Stomach smooth muscle (tissue), 2 donors: ENCODE results near the gene SMIM45.

Source experiments
- H3K27ac ChIP-seq: one replicate; pipeline ENCODE4 v1.7.0; 2013; ENCODE audit warnings: mild to moderate bottlenecking, low read length, inconsistent platforms
- H3K27me3 ChIP-seq, 2 donors: one replicate each; pipeline ENCODE4 v1.7.0; 2013; ENCODE audit warnings: low read length in 2 of 2; ENCODE audit not compliant: insufficient read depth in 2 of 2, control insufficient read depth in 1 of 2
- H3K36me3 ChIP-seq, 2 donors: one replicate each; pipeline ENCODE4 v1.7.0; 2013; ENCODE audit warnings: low read length in 2 of 2; ENCODE audit not compliant: control insufficient read depth in 2 of 2, insufficient read depth in 2 of 2
- H3K4me1 ChIP-seq: one replicate; pipeline ENCODE4 v1.7.0; 2013; ENCODE audit warnings: low read length; ENCODE audit not compliant: control insufficient read depth, insufficient read depth
- H3K4me3 ChIP-seq, 2 donors: one replicate each; pipeline ENCODE4 v1.7.0; 2013; ENCODE audit warnings: low read length in 2 of 2
- H3K9ac ChIP-seq, 2 donors: one replicate each; pipeline ENCODE4 v1.7.0; 2013; ENCODE audit warnings: low read length in 2 of 2, mild to moderate bottlenecking in 1 of 2
- H3K9me3 ChIP-seq, 2 donors: one replicate each; pipeline ENCODE4 v1.7.0; 2013; ENCODE audit warnings: low read length in 2 of 2; ENCODE audit not compliant: control insufficient read depth in 2 of 2
- donor health status: healthy.
- donor health status: Pancreatic carcinoma.

Gene SMIM45

DNA sequence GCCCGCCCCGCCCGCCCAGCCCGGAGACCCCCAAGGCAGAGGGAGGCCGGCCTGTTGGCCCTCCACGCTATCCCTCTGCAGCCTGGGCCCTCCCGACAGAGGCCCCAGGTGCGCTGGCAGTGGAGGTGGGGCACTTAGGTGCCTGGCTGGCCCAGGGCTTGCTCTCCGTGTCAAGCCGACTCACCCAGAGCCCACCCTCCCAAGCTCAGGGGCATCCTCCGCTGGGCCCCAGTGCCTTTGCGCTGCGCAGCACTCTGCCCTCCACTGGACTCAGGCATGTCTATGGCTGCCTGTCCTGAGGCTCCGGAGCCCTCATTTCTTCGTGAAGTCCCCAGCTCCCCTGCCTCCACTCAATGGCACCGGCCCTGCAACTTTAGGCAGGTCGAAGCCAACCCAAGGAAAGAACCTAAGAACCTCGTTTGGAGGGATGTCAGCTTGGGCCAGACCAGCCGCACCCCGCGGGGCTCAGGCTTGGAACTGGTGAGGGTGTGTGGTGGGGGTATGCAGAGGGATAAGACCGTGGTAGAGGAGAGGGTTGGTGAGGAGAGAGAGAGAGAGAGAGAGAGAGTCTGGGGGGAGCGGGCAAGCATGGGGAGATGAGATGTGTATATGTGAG lies 6.1 kb downstream of the SMIM45 start:
- no peak overlapping the region for H3K4me3 ChIP-seq
- no peak overlapping the region for H3K27ac ChIP-seq

DNA sequence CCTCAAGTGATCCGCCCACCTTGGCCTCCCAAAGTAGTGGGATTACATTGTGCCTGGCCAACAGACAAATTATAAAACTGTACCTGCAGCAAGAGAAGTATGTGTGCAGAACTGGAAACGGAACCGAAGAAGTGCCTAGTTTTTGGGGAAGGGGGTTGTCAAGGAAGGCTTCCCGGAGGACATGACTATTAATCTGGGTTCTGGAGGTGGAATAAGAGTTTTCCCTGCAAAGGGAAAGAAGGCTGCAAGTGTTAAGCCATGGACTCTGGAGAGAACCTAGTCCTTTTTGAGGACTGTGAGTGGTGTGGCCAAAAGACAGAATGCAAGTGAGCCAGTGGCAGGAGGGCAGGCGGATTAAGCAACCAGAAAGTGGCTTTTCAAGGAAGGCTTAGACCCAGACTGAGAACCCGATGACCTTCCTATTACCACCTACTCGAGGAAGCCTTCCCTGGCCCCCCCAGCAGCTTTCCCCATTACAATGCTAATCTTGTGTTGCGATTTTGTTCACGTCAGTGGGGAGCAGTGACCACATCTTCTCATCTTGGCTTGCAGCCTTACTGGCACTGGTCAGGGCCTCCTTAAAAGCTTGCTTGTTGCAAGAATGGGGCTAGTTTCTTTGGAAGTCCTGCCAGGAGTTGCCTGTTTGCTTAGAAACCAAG lies 11.6 kb downstream of the SMIM45 start:
- H3K27me3 ChIP-seq, result peaks cover 0 to 2% of the 10 kb centered on the region in 2 donors
- H3K4me3 ChIP-seq, result no peak overlapping the region
- H3K9ac ChIP-seq, result no peak overlapping the region
- no peak overlapping the region for H3K27ac ChIP-seq
- no peaks in the 10 kb centered on the region for H3K9me3 ChIP-seq
- peaks cover 4% of the 10 kb centered on the region for H3K4me1 ChIP-seq
- no peaks in the 10 kb centered on the region for H3K36me3 ChIP-seq

More for the DNA sequence above, 6.1 kb downstream of the SMIM45 start:
- H3K9me3 ChIP-seq, result no peaks in the 10 kb centered on the region
- peaks cover 4% of the 10 kb centered on the region for H3K4me1 ChIP-seq
- H3K9ac ChIP-seq, result no peak overlapping the region
- no peaks in the 10 kb centered on the region for H3K36me3 ChIP-seq
- peaks cover 0 to 3% of the 10 kb centered on the region in 2 donors for H3K27me3 ChIP-seq

DNA sequence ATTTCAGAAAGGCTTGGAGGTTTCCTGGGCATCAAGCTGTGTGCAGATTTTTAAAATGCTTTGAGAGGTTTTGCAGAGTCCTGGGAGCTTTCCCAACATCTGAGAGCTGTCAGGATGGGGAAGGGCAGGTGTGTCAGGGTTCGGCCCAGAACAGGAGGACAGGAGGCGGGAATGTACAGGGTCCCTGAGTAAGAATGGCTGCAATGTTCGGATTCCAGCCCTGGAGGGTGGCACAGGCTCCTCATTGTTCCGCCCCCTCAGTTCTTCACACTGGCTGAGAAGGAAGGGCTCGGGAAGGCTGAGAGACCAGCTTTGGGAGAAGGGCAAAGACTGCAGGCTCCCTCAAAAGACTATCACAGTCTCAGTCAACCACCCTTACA lies 12.2 kb downstream of the SMIM45 start:
- H3K36me3 ChIP-seq, result no peaks in the 10 kb centered on the region
- H3K27ac ChIP-seq, result no peak overlapping the region
- H3K27me3 ChIP-seq, result peaks cover 0 to 4% of the 10 kb centered on the region in 2 donors
- no peak overlapping the region for H3K4me3 ChIP-seq
- peaks cover 4% of the 10 kb centered on the region for H3K4me1 ChIP-seq
- no peak overlapping the region for H3K9ac ChIP-seq
- H3K9me3 ChIP-seq, result no peaks in the 10 kb centered on the region

DNA sequence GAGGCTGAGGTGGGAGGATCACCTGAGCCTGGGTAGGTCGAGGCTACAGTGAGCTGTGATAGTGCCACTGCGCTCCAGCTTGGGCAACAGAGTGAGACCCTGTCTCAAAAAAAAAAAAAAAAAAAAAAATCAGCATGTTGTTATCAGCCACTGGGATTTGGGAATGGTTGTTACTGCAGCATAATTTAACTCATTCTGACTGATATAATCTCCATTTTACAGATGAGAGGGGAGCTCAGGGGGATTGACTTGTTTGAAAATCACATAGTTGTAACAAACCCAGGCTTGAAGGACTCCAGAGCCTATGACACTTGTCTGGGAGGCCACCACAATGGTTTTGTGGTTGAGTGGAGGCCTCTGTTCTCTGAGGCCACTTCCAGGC lies 14.3 kb downstream of the SMIM45 start:
- H3K4me1 ChIP-seq, result peaks cover 4% of the 10 kb centered on the region
- H3K27ac ChIP-seq, result no peak overlapping the region
- H3K36me3 ChIP-seq, result no peaks in the 10 kb centered on the region
- H3K9ac ChIP-seq, result no peak overlapping the region
- H3K9me3 ChIP-seq, result no peaks in the 10 kb centered on the region
- no peak overlapping the region for H3K4me3 ChIP-seq
- peaks cover 0 to 9% of the 10 kb centered on the region in 2 donors for H3K27me3 ChIP-seq

DNA sequence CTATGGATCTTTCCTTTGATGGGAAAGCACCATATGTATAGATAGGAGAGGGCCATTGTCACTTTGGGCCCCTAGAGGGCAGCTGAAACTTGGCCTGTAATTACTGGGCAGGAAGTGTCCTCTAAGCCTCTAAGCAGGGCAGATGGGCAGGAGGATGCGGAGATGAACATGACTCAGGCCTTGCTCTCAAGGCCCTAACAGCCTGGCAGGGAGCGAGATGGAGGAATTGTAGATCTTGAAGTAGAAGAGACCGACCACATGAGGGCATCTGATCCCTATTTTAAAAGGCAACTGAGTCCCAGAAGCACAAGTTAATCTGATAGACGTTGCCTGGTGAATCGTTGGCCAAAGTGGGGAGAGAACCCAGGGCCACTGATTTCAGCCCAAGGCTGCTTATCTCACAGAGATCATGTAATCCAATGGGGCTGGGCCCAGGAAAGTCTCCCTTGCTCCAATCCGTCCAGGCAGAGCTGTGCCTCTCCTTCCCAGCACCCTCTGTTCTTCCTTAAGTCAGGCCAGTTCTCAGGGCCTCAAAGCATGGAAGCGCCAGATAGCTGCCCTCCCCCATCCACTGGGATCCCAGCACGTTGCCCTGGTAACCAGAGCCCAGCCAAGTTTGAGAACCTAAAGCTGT lies 14.8 kb downstream of the SMIM45 start:
- Histone ChIP-seq H3K4me1 (peaks cover 4% of the 10 kb centered on the region), H3K9me3 (no peaks in the 10 kb centered on the region), H3K9ac (no peak overlapping the region), H3K4me3 (no peak overlapping the region), H3K27me3 (peaks cover 0 to 10% of the 10 kb centered on the region in 2 donors), H3K36me3 (no peaks in the 10 kb centered on the region), H3K27ac (no peak overlapping the region)

DNA sequence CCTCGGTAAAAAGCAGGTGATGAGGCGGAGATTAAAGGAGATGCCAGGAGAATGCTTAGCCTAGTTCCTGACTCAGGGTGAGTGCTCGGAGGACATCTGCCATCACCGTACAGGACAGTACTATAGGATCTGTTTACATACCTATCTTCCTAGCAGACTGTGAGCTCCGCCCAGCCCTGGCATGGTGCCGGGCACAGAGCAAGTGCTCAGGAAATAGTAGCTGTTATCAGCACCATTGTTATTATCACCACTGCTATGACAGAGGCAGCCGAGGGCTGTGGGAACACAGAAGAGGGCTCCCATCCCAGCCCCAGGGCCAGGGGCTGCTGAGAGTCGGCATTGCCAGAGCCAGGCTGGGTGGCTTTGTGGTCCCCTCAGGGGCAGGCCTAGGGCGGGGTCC lies 16.7 kb downstream of the SMIM45 start:
- Histone ChIP-seq H3K27ac (no peak overlapping the region), H3K36me3 (no peaks in the 10 kb centered on the region), H3K4me1 (peaks cover 3% of the 10 kb centered on the region), H3K4me3 (no peak overlapping the region), H3K9ac (no peak overlapping the region), H3K27me3 (peaks cover 5 to 20% of the 10 kb centered on the region in 2 donors), H3K9me3 (no peaks in the 10 kb centered on the region)

DNA sequence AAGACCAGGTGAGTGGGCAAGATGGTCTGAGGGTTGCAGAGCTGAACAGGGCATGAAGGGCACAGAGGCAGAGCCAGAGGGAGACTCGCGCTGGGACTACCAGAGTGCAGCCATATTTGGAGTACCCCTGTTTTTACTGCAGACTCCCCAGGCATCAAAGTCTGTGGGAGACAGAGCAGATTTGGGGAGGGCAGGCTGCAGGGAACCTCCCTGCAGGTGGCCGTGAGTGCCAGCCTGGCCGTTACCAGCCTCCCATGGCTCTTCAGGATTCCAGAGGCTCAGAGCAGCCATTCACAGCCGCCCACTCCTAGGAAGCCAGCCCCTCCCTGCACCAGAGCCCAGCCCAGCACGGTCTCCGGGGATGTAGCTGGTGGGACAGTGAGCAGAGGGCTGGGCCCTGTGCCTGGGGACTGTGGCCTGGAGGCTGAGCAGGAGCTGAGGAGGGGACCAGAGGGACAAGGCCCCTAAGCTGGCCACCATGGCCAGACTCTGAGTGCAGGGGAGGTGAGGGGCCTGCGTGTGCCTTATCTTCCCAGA lies 17.2 kb downstream of the SMIM45 start, which contains the start of gene SEPTIN3:
SEPTIN3 (plus strand) TSS at position 334 of the 537 bp plus-strand sequence. CDS start 2,050 bp downstream, outside the sequence.
- H3K9me3 ChIP-seq, result no peaks in the 10 kb centered on the region
- no peaks in the 10 kb centered on the region for H3K36me3 ChIP-seq
- peaks cover 7 to 20% of the 10 kb centered on the region in 2 donors for H3K27me3 ChIP-seq
- no peak within 1 kb of the TSS for H3K4me3 ChIP-seq
- peaks cover 2% of the 10 kb centered on the region for H3K4me1 ChIP-seq
- H3K27ac ChIP-seq, result no peak within 1 kb of the TSS
- H3K9ac ChIP-seq, result no peak within 1 kb of the TSS

DNA sequence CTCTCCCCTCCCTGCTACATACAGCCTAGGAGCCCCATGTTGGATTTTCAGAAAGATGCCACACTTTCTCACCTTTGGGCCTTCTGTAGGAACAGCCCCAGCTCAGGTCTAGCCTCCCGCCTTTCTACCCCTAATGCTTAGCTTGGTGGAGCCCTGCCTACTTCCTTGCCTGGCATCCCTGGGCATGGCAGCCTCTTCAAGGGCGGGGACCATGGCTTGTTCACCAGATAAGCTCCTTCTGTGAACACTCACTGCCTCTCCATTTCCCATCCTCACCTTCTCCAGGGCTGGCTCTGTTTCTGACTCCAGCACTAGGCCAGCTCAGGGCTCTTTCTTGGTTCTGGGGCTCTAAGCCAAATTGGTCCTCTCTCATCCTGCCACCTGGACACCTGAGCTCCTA lies 18.7 kb downstream of the SMIM45 start:
- H3K36me3 ChIP-seq, result no peaks in the 10 kb centered on the region
- no peak overlapping the region for H3K4me3 ChIP-seq
- peaks cover 14 to 22% of the 10 kb centered on the region in 2 donors for H3K27me3 ChIP-seq
- no peaks in the 10 kb centered on the region for H3K4me1 ChIP-seq
- no peaks in the 10 kb centered on the region for H3K9me3 ChIP-seq
- H3K9ac ChIP-seq, result no peak overlapping the region
- H3K27ac ChIP-seq, result no peak overlapping the region

DNA sequence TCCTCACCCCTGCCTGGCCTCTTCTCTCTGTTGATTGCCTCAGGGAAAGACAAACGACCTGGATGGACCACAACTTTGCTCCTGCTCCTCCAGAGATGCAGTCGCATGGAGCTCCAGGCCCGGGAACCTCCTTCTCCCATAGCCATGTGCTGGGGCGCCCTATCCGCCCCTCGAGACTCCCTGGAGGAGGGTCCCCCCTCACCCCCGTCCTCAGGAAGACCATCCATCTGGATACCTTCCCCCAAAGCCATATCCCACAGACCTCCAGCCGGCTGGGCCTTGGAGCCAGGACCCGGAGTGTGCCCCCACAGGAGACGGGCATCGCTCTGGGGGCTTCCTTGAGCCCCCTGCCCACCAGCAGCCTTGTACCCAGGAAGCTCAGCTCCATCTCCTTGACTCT lies 19.5 kb downstream of the SMIM45 start:
- Histone ChIP-seq H3K4me1 (no peaks in the 10 kb centered on the region), H3K9me3 (no peaks in the 10 kb centered on the region)

DNA sequence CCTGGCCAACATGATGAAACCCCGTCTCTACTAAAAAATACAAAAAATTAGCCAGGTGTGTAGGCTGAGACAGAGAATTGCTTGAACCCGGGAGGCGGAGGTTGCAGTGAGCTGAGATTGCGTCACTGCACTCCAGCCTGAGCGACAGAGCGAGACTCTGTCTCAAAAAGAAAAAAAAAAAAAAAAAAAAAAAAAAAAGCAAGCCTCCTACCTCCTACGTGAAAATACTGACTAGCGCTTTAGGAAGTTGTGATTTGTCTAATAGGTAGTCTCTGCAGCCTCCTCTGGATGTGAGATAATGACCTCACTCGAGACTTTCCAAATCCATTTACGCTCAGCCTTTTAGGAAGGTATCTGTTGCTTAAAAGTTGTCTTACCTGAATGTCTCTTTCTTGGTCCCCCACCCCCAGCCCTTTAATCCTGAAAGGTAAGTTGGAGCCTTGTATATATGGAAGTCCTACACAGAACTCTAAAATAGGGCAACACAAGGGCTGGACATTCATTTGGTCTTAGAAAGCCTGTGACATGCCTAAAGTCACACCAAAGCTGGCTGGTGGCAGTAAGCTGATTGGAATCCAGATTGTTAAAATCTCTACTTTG lies 22.8 kb downstream of the SMIM45 start:
- Histone ChIP-seq H3K4me1 (peaks cover 5% of the 10 kb centered on the region), H3K36me3 (no peaks in the 10 kb centered on the region), H3K27ac (no peak overlapping the region), H3K9me3 (no peaks in the 10 kb centered on the region), H3K27me3 (peaks cover 28 to 41% of the 10 kb centered on the region in 2 donors), H3K9ac (no peak overlapping the region), H3K4me3 (no peak overlapping the region)

More for the DNA sequence above, 19.5 kb downstream of the SMIM45 start:
- H3K27ac ChIP-seq, result no peak overlapping the region
- no peaks in the 10 kb centered on the region for H3K36me3 ChIP-seq
- H3K27me3 ChIP-seq, result peaks cover 22 to 27% of the 10 kb centered on the region in 2 donors
- H3K4me3 ChIP-seq, result no peak overlapping the region
- H3K9ac ChIP-seq, result no peak overlapping the region
